Measurements from ENCODE around the gene TMCO6. TPM values are rescaled to one million over a fixed set of nuclear protein-coding genes. Genes with fewer than 3 reads are reported as not detected.

Gene TMCO6
- total RNA-seq, 1 experiment from 2014 or later, result 1.4 TPM

GRCh38 chr5:140672455-140673186 is 33.4 kb downstream of the TMCO6 start:
- DNase-seq (ENCODE audit: low spot score), result no peak

GRCh38 chr5:140673187-140673976 is 34.1 kb downstream of the TMCO6 start, which contains the start of gene DND1:
Gene DND1 (minus strand): TSS chr5:140673576. CDS start chr5:140673542, 34 bp downstream.
- no peak for DNase-seq (ENCODE audit: low spot score)

GRCh38 chr5:140674211-140674610 is 35.0 kb downstream of the TMCO6 start:
- no peak for DNase-seq (ENCODE audit: low spot score)

GRCh38 chr5:140674629-140675028 is 35.4 kb downstream of the TMCO6 start:
- DNase-seq (ENCODE audit: low spot score), result no peak

- DNase-seq (ENCODE audit: low spot score), result no peak
Observed at GRCh38 chr5:140677947-140678346, 38.7 kb downstream of the TMCO6 start.

- DNase-seq (ENCODE audit: low spot score), result no peak
Observed at GRCh38 chr5:140678993-140679392, 39.7 kb downstream of the TMCO6 start.

GRCh38 chr5:140690376-140690932 is 51.2 kb downstream of the TMCO6 start:
- peak; percentile 27 for DNase-seq (ENCODE audit: low spot score)

- DNase-seq (ENCODE audit: low spot score), result peak; percentile 98
Observed at GRCh38 chr5:140690941-140691924, 52.0 kb downstream of the TMCO6 start, which contains the start of the genes HARS1 and HARS2. Gene HARS1 (minus strand): TSS chr5:140691370. CDS start chr5:140691304, 66 bp downstream. Gene HARS2 (plus strand): TSS chr5:140691455. CDS start chr5:140691649, 194 bp downstream.

GRCh38 chr5:140694276-140694675 is 55.0 kb downstream of the TMCO6 start:
- no peak for DNase-seq (ENCODE audit: low spot score)

Other genes starting within 250 kb of the TMCO6 start
- gene ANKHD1, start 237.6 kb upstream of the TMCO6 start, total RNA-seq (2014; rRNA removed; shearing (Covaris generic)), result 49.3 and 51.3 TPM in 2 replicates
- not detected in 2 replicates for gene EIF4EBP3, start 91.8 kb upstream of the TMCO6 start, total RNA-seq (2014; rRNA removed; shearing (Covaris generic))
- 55.0 and 57.1 TPM in 2 replicates for gene SRA1, start 82.0 kb upstream of the TMCO6 start, total RNA-seq (2014; rRNA removed; shearing (Covaris generic))
- 5.9 and 6.1 TPM in 2 replicates for gene APBB3, start 74.9 kb upstream of the TMCO6 start, total RNA-seq (2014; rRNA removed; shearing (Covaris generic))
- gene SLC35A4, start 74.6 kb upstream of the TMCO6 start, total RNA-seq (2014; rRNA removed; shearing (Covaris generic)), result 51.2 and 59.8 TPM in 2 replicates
- 2.3 TPM in 1 of 2 replicates, not detected in the other for gene CD14, start 6.3 kb upstream of the TMCO6 start, total RNA-seq (2014; rRNA removed; shearing (Covaris generic))
- 112 and 115 TPM in 2 replicates for gene NDUFA2, start 8.2 kb downstream of the TMCO6 start, total RNA-seq (2014; rRNA removed; shearing (Covaris generic))
- 147 and 211 TPM in 2 replicates for gene IK, start 8.4 kb downstream of the TMCO6 start, total RNA-seq (2014; rRNA removed; shearing (Covaris generic))
- 28.5 and 30.8 TPM in 2 replicates for gene WDR55, start 25.5 kb downstream of the TMCO6 start, total RNA-seq (2014; rRNA removed; shearing (Covaris generic))
- gene DND1, start 34.1 kb downstream of the TMCO6 start, total RNA-seq (2014; rRNA removed; shearing (Covaris generic)), result 1.5 TPM in 1 of 2 replicates, not detected in the other
- 143 and 148 TPM in 2 replicates for gene HARS1, start 51.9 kb downstream of the TMCO6 start, total RNA-seq (2014; rRNA removed; shearing (Covaris generic))
- 46.1 and 50.5 TPM in 2 replicates for gene HARS2, start 52.0 kb downstream of the TMCO6 start, total RNA-seq (2014; rRNA removed; shearing (Covaris generic))
- gene ZMAT2, start 61.0 kb downstream of the TMCO6 start, total RNA-seq (2014; rRNA removed; shearing (Covaris generic)), result 91.8 and 100 TPM in 2 replicates
- 0.02 TPM in 1 of 2 replicates, not detected in the other for gene PCDHA1, start 146.7 kb downstream of the TMCO6 start, total RNA-seq (2014; rRNA removed; shearing (Covaris generic))
- 0.03 and 0.81 TPM in 2 replicates for gene PCDHA2, start 155.4 kb downstream of the TMCO6 start, total RNA-seq (2014; rRNA removed; shearing (Covaris generic))
- 2.9 and 3.2 TPM in 2 replicates for gene PCDHA3, start 161.6 kb downstream of the TMCO6 start, total RNA-seq (2014; rRNA removed; shearing (Covaris generic))
- 1.9 and 2.6 TPM in 2 replicates for gene PCDHA4, start 167.6 kb downstream of the TMCO6 start, total RNA-seq (2014; rRNA removed; shearing (Covaris generic))
- 0.10 and 0.12 TPM in 2 replicates for gene PCDHA5, start 182.2 kb downstream of the TMCO6 start, total RNA-seq (2014; rRNA removed; shearing (Covaris generic))
- 0.43 and 0.69 TPM in 2 replicates for gene PCDHA6, start 188.5 kb downstream of the TMCO6 start, total RNA-seq (2014; rRNA removed; shearing (Covaris generic))
- gene PCDHA7, start 194.8 kb downstream of the TMCO6 start, total RNA-seq (2014; rRNA removed; shearing (Covaris generic)), result 0.19 and 0.38 TPM in 2 replicates
- not detected in 2 replicates for gene PCDHA8, start 201.7 kb downstream of the TMCO6 start, total RNA-seq (2014; rRNA removed; shearing (Covaris generic))
- 0.07 TPM in 1 of 2 replicates, not detected in the other for gene PCDHA9, start 208.9 kb downstream of the TMCO6 start, total RNA-seq (2014; rRNA removed; shearing (Covaris generic))
- gene PCDHA10, start 216.4 kb downstream of the TMCO6 start, total RNA-seq (2014; rRNA removed; shearing (Covaris generic)), result 0.02 and 0.10 TPM in 2 replicates
- gene PCDHA11, start 229.5 kb downstream of the TMCO6 start, total RNA-seq (2014; rRNA removed; shearing (Covaris generic)), result 0.10 TPM in 1 of 2 replicates, not detected in the other
- gene PCDHA12, start 235.9 kb downstream of the TMCO6 start, total RNA-seq (2014; rRNA removed; shearing (Covaris generic)), result 3.8 and 4.5 TPM in 2 replicates
- gene PCDHA13, start 242.7 kb downstream of the TMCO6 start, total RNA-seq (2014; rRNA removed; shearing (Covaris generic)), result 0.26 TPM in 1 of 2 replicates, not detected in the other